ENCODE results near the gene ACP6.

DNA sequence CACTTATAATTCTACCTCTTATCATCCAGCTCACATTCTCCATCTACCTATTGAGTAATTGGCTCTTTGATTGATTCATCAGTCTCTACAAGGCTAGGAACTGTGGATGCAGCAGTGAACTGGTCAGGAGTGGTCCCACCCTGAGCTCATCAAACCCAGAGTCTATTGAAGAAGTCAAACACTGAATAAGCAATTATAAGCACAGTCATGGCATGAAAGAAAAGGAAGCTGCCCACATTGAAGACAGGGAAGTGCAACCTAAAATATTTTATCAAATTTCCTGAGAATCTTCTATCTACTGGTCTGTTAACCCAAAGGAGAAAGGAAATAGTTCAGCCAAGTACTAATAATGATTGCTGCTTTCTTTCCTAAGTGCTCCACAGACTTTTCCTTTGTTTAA is 35.7 kb downstream of the ACP6 start:
- TF ChIP-seq, protein P1, sequence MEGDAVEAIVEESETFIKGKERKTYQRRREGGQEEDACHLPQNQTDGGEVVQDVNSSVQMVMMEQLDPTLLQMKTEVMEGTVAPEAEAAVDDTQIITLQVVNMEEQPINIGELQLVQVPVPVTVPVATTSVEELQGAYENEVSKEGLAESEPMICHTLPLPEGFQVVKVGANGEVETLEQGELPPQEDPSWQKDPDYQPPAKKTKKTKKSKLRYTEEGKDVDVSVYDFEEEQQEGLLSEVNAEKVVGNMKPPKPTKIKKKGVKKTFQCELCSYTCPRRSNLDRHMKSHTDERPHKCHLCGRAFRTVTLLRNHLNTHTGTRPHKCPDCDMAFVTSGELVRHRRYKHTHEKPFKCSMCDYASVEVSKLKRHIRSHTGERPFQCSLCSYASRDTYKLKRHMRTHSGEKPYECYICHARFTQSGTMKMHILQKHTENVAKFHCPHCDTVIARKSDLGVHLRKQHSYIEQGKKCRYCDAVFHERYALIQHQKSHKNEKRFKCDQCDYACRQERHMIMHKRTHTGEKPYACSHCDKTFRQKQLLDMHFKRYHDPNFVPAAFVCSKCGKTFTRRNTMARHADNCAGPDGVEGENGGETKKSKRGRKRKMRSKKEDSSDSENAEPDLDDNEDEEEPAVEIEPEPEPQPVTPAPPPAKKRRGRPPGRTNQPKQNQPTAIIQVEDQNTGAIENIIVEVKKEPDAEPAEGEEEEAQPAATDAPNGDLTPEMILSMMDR (conservative IDR thresholded peaks at IDR 0.05 in 1 of 2, IDR thresholded peaks at IDR 0.05 in 1 of 2; ENCODE audit: extremely low read depth in 1 of 2, insufficient read depth in 1 of 2, low read depth in 1 of 2, low read length in 2 of 2), result no peak
- TF ChIP-seq EZH2 (IDR thresholded peaks at IDR 0.05; ENCODE audit: borderline replicate concordance, low read length), result no peak
